ENCODE measurements around the gene C17orf107. TPM values are rescaled to one million over a fixed set of nuclear protein-coding genes. Genes with fewer than 3 reads are reported as not detected.

Gene C17orf107
- total RNA-seq, 2 experiments from 2014 or later = 28.9 to 30.5 TPM

DNA sequence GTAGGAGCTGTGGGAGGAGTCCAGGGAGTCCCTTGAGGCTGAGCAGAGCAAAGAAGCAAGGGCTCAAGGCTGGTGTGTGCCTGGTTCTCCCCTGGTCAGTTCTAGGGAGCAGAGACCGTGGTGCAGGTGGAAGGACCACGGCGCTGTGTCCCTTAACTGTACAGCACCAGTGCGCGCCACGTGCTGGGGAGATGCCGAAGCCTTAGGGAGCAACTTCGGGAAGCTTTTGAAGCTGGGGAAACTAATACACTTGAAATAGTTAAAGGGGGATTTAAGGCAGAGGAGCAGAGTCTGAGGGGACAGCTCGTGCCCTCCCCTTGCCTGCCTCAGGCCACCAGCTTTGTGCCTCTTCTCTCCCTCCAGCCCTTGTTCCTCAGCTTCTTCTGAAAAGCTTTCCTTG, 38.7 kb upstream of the C17orf107 start:
- Histone ChIP-seq H3K4me1 (ENCODE audit: insufficient read depth, low read length) (peaks cover 7% of the 10 kb centered on the region), H3K9me3 (ENCODE audit: control insufficient read depth in 1 of 2, insufficient read depth in 1 of 2, low read length in 2 of 2) (no peaks in the 10 kb centered on the region), H3K27me3 (ENCODE audit: control insufficient read depth in 1 of 2, insufficient read depth in 2 of 2, low read length in 2 of 2) (no peaks in the 10 kb centered on the region), H3K4me3 (ENCODE audit: low read length) (no peak overlapping the region), H3K27ac (ENCODE audit: low read depth in 1 of 2, low read length in 2 of 2) (no peak overlapping the region), H3K36me3 (ENCODE audit: insufficient read depth, low read length) (peaks cover 33% of the 10 kb centered on the region)
- Mint-ChIP-seq H3K9me3 (no peaks in the 10 kb centered on the region), H3K4me1 (ENCODE audit: low read depth) (peaks cover 29% of the 10 kb centered on the region), H3K27me3 (no peaks in the 10 kb centered on the region), H3K4me3 (no peak overlapping the region), H3K36me3 (ENCODE audit: low read depth) (peaks cover 32% of the 10 kb centered on the region), H3K27ac (no peak overlapping the region)
- ATAC-seq (ENCODE audit: poor library complexity) (no peak), DNase-seq (no peak)
- ChIA-PET POLR2A (no interaction called here), CTCF (no interaction called here)
- intact Hi-C loops (cut with DNase I, micrococcal nuclease) = no loop called here
- TF ChIP-seq, protein P1, sequence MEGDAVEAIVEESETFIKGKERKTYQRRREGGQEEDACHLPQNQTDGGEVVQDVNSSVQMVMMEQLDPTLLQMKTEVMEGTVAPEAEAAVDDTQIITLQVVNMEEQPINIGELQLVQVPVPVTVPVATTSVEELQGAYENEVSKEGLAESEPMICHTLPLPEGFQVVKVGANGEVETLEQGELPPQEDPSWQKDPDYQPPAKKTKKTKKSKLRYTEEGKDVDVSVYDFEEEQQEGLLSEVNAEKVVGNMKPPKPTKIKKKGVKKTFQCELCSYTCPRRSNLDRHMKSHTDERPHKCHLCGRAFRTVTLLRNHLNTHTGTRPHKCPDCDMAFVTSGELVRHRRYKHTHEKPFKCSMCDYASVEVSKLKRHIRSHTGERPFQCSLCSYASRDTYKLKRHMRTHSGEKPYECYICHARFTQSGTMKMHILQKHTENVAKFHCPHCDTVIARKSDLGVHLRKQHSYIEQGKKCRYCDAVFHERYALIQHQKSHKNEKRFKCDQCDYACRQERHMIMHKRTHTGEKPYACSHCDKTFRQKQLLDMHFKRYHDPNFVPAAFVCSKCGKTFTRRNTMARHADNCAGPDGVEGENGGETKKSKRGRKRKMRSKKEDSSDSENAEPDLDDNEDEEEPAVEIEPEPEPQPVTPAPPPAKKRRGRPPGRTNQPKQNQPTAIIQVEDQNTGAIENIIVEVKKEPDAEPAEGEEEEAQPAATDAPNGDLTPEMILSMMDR (IDR thresholded peaks at IDR 0.05) = no peak

GRCh38 chr17:4861052-4861451, 38.3 kb upstream of the C17orf107 start:
- H3K36me3 Mint-ChIP-seq (ENCODE audit: low read depth) = peaks cover 30% of the 10 kb centered on the region
- DNase-seq (no peak), ATAC-seq (ENCODE audit: poor library complexity) (no peak)
- H3K9me3 Mint-ChIP-seq = no peaks in the 10 kb centered on the region
- Histone ChIP-seq H3K4me1 (ENCODE audit: insufficient read depth, low read length) (peaks cover 7% of the 10 kb centered on the region), H3K9me3 (ENCODE audit: control insufficient read depth in 1 of 2, insufficient read depth in 1 of 2, low read length in 2 of 2) (no peaks in the 10 kb centered on the region), H3K36me3 (ENCODE audit: insufficient read depth, low read length) (peaks cover 33% of the 10 kb centered on the region), H3K4me3 (ENCODE audit: low read length) (no peak overlapping the region), H3K27me3 (ENCODE audit: control insufficient read depth in 1 of 2, insufficient read depth in 2 of 2, low read length in 2 of 2) (no peaks in the 10 kb centered on the region), H3K27ac (ENCODE audit: low read depth in 1 of 2, low read length in 2 of 2) (no peak overlapping the region)
- TF ChIP-seq, protein P1 (IDR thresholded peaks at IDR 0.05) = no peak
- CTCF ChIA-PET = no interaction called here
- H3K4me3 Mint-ChIP-seq = no peak overlapping the region
- POLR2A ChIA-PET = no interaction called here
- H3K27ac Mint-ChIP-seq = no peak overlapping the region
- H3K27me3 Mint-ChIP-seq = no peaks in the 10 kb centered on the region
- H3K4me1 Mint-ChIP-seq (ENCODE audit: low read depth) = peaks cover 28% of the 10 kb centered on the region
- intact Hi-C loops (cut with DNase I, micrococcal nuclease) = no loop called here

- ChIA-PET CTCF (no interaction called here), POLR2A (no interaction called here)
- ATAC-seq (ENCODE audit: poor library complexity) (no peak), DNase-seq (no peak)
- H3K4me3 Mint-ChIP-seq = no peak overlapping the region
- no peak overlapping the region for H3K4me3 ChIP-seq (ENCODE audit: low read length)
- TF ChIP-seq, protein P1 (IDR thresholded peaks at IDR 0.05) = no peak
- H3K36me3 Mint-ChIP-seq (ENCODE audit: low read depth) = peaks cover 15% of the 10 kb centered on the region
- H3K9me3 Mint-ChIP-seq = no peaks in the 10 kb centered on the region
- no peak overlapping the region for H3K27ac Mint-ChIP-seq
- H3K27ac ChIP-seq (ENCODE audit: low read depth in 1 of 2, low read length in 2 of 2) = no peak overlapping the region
- H3K4me1 Mint-ChIP-seq (ENCODE audit: low read depth) = peaks cover 13% of the 10 kb centered on the region
- H3K9me3 ChIP-seq (ENCODE audit: control insufficient read depth in 1 of 2, insufficient read depth in 1 of 2, low read length in 2 of 2) = no peaks in the 10 kb centered on the region
- no peaks in the 10 kb centered on the region for H3K27me3 ChIP-seq (ENCODE audit: control insufficient read depth in 1 of 2, insufficient read depth in 2 of 2, low read length in 2 of 2)
- peaks cover 27% of the 10 kb centered on the region for H3K36me3 ChIP-seq (ENCODE audit: insufficient read depth, low read length)
- no peaks in the 10 kb centered on the region for H3K27me3 Mint-ChIP-seq
- H3K4me1 ChIP-seq (ENCODE audit: insufficient read depth, low read length) = peaks cover 7% of the 10 kb centered on the region
- intact Hi-C loops (cut with DNase I, micrococcal nuclease) = no loop called here
These were observed 36.6 kb upstream of the C17orf107 start for GRCh38 chr17:4862720-4863119.
